GM18519 (cell line): ENCODE data around the gene NRF1.
"Not testable (repeated sequence)": the region's sequence is repeated elsewhere in the genome, so short reads cannot be mapped to it uniquely, and the experiment has no call there.

Source experiments
- ATAC-seq: cut with Tn5 transposase; IDR thresholded peaks from one replicate; pipeline ENCODE4 v1.9.1; 2021; ENCODE audit warnings: mild to moderate bottlenecking, moderate library complexity; ENCODE audit not compliant: unreplicated experiment, low FRiP score

The NRF1 gene

GRCh38 chr7:129793506-129794310, 182.2 kb downstream of the NRF1 start:
- ATAC-seq: no peak

- ATAC-seq: not testable (repeated sequence)
These were observed 182.9 kb downstream of the NRF1 start for GRCh38 chr7:129794461-129794860.

DNA sequence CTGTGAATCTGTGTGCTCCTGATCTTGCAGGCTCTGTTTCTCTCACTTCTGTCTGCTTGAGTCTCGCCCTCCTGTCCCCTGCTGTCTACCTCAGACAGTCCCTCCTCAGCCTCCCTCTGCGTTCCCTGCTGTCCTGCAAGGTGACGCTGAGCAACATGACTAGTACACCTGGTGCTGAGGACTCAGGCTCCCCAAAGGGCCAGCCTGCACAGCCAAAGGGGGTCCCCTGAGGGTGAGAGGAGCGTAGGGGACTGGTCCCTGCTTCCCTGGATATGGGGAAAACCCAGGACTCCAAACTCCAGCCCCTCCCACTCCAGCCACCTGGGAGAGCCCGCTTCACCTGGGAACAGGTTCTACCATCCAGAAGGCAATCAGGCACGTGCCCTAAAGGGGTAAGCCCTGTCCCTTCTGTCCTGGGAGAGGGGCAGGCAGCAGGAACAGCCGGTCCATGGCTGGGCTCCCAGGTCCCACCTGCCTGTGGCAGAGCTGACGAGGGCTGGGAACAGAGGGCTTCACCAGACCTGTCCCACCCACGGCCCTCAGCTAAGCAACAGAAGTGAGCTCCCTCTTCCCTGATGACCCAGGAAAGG, 184.8 kb downstream of the NRF1 start:
- no peak for ATAC-seq

GRCh38 chr7:129797214-129797789, 185.8 kb downstream of the NRF1 start:
- no peak for ATAC-seq

- no peak for ATAC-seq
These were observed 187.3 kb downstream of the NRF1 start for GRCh38 chr7:129798616-129799349.

- no peak for ATAC-seq
These were observed 187.9 kb downstream of the NRF1 start for GRCh38 chr7:129799350-129799955.

DNA sequence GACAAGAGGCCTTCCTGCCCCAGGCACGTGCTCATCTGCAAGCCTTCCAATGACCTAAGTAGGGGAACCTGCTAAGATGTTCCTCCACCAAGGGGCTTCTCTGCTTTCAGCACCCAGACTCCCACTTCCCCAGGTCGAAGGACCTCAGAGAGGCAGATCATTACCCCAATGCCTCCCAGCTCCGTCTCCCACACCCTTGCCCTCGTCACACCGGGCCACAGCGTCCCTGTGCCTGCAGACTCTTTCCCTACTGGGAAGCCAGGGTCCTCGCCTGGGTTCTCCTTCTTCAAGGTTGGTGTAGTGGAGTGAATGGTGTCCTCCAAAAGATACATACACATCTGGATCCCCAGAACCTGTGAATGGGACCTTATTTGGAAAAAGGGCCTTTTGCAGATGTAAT, 189.4 kb downstream of the NRF1 start:
- no peak for ATAC-seq

- no peak for ATAC-seq
These were observed 190.4 kb downstream of the NRF1 start for GRCh38 chr7:129801882-129802281.

DNA sequence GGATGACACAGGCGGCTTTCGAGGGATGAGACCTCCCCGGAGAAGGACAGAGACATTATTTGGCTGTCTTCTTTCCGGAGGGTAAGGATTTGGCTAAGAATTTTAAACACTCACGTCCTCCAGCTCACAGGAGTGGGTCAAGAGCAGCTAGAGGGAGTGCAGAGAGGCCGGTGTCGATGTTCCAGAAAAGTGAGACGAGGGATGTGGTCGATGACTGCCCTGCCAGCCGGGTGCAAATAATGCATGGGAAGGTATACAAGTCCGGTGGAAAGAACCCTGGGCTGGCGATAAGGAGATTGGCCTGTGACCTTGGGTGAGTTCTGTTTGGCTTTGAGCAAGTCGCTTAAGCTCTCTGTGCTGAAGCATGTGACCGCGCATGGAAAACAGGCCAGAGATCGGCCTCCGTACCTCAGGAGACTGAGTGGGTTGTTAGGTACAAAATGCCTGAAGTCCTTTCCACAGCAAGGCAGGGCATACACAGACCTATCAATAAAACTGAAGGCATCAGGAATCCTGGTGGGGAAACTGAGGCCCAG, 192.1 kb downstream of the NRF1 start:
- no peak for ATAC-seq

DNA sequence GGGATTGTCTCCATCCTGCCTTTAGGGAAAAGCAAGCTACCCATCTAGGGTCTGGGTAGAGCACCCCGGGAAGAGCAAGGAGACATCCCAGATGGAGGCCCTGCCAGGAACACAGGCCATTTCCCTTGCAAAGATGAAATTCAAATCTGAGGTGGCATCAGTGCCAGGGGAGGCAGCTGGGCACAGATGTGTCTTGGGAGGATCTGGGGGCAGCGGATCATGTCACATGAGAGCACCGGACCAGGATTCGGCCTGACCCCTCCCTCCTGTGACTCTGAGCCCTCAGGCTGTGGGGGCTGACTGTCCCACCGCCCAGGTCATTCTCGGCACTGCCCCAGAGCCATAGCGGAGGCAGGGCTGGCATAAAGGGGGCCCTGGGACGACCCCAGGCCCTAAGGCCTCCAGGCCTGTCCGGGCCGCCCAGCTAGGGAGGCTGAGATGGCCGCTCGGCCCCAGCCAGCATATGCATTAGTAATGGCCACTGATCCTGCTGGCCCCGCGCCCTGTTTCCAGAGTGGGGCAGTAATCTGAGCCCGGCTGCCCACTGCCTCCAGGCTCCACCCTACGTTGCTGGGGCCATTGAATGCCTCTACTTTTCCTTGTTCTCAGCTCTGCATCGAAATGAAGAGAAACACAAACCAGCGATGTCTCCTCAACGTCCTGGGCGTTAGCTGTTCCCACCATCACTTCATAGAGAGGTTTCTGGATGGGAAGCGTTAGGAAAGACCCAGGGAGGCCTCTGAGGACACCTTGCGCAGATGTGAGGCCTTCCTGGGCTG, 192.8 kb downstream of the NRF1 start:
- ATAC-seq: no peak

GRCh38 chr7:129804890-129805719, 193.6 kb downstream of the NRF1 start:
- no peak for ATAC-seq
